ENCODE results near the gene TRIP12. TPM values are rescaled to one million over a fixed set of nuclear protein-coding genes. Genes with fewer than 3 reads are reported as not detected.

The TRIP12 gene
- total and polyA plus RNA-seq, 2 experiments from 2014 or later, result 21.5 to 133 TPM

- TF ChIP-seq POLR2AphosphoS5 (IDR thresholded peaks at IDR 0.05; ENCODE audit: low read depth), result no peak
- TF ChIP-seq NANOG (IDR thresholded peaks at IDR 0.05; ENCODE audit: borderline replicate concordance), result no peak
- no peak for TF ChIP-seq ETS1 (IDR thresholded peaks at IDR 0.05)
- TF ChIP-seq STAT1 (IDR thresholded peaks at IDR 0.05; ENCODE audit: unreplicated experiment), result no peak
- TF ChIP-seq REST (IDR thresholded peaks at IDR 0.05; ENCODE audit: unreplicated experiment), result no peak
These were observed 33.8 kb downstream of the TRIP12 start (continued) for GRCh38 chr2:229888031-229888430.

GRCh38 chr2:229887441-229887840, 34.4 kb downstream of the TRIP12 start:
- H3F3A ChIP-seq (replicated peaks; ENCODE audit: low read depth), result no peaks in the 10 kb centered on the region
- peaks cover 4% of the 10 kb centered on the region; the same call in 1 of the 2 replicates for H4K20me1 ChIP-seq (replicated peaks; ENCODE audit: insufficient read depth)
- no peak overlapping the region for H3K4me3 Mint-ChIP-seq
- H3K4me2 ChIP-seq, result no peak overlapping the region
- DNase-seq (ENCODE audit: low spot score) (no peak), ATAC-seq (no peak)
- H3K79me2 ChIP-seq (replicated peaks; ENCODE audit: insufficient read depth), result peaks cover 100% of the 10 kb centered on the region
- H3K4me1 ChIP-seq (ENCODE audit: insufficient read depth), result no peaks in the 10 kb centered on the region
- H3K36me3 ChIP-seq (ENCODE audit: insufficient read depth), result no peaks in the 10 kb centered on the region
- H3K27ac Mint-ChIP-seq, result no peak overlapping the region
- no peaks in the 10 kb centered on the region for H3K27me3 ChIP-seq (ENCODE audit: insufficient read depth)
- no peaks in the 10 kb centered on the region for H3K9me2 ChIP-seq (ENCODE audit: insufficient read depth)
- no peaks in the 10 kb centered on the region for H3K9me3 Mint-ChIP-seq
- peaks cover 2% of the 10 kb centered on the region for H3K27me3 Mint-ChIP-seq (ENCODE audit: insufficient read depth, low read depth, poor library complexity)
- H2AFZ ChIP-seq, result no peak overlapping the region
- H3K27ac ChIP-seq (ENCODE audit: low read depth), result no peak overlapping the region
- H3K36me3 Mint-ChIP-seq (ENCODE audit: low read depth), result no peaks in the 10 kb centered on the region
- no peak overlapping the region for H3K4me3 ChIP-seq
- H3K4me1 Mint-ChIP-seq, result peaks cover 11% of the 10 kb centered on the region; the same call in 2 of the 3 replicates
- TF ChIP-seq CTCF (conservative IDR thresholded peaks at IDR 0.05; ENCODE audit: low read depth in 2 of 2) (no peak), ZNF462 (CRISPR knock-in tag; IDR thresholded peaks at IDR 0.05) (no peak), JUNB (IDR thresholded peaks at IDR 0.05; ENCODE audit: unreplicated experiment) (no peak), CREB1 (CRISPR knock-in tag; IDR thresholded peaks at IDR 0.05; ENCODE audit: low read depth) (no peak), EZH2phosphoT487 (IDR thresholded peaks at IDR 0.05; ENCODE audit: unreplicated experiment) (no peak), ETS1 (IDR thresholded peaks at IDR 0.05) (no peak), POLR2AphosphoS5 (IDR thresholded peaks at IDR 0.05; ENCODE audit: low read depth) (no peak), NANOG (IDR thresholded peaks at IDR 0.05; ENCODE audit: borderline replicate concordance) (no peak), ZNF331 (CRISPR knock-in tag; IDR thresholded peaks at IDR 0.05; ENCODE audit: low read depth) (no peak)

Measured in GM23338 (cell line).